SJSA1 (cell line): Measurements from ENCODE around the gene TMEM43. TPM values are rescaled to one million over a fixed set of nuclear protein-coding genes. Genes with fewer than 3 reads are reported as not detected.

Experiments
- DNase-seq, 2 experiments: peaks; one replicate each; pipeline ENCODE4 v3.0.0-alpha.2; 2015 to 2020; ENCODE audit warnings: low spot score in 2 of 2, low read depth in 1 of 2
- H3K27ac ChIP-seq: fragments of 250-450 bp; sonication (Bioruptor Pico); 2 replicates; pipeline ENCODE4 v1.5.1; 2020; ENCODE audit warnings: mild to moderate bottlenecking, moderate library complexity
- H3K27me3 ChIP-seq: fragments of 250-450 bp; sonication (Bioruptor Pico); replicated peaks from 2 replicates; pipeline ENCODE4 v1.5.1; 2020; ENCODE audit warnings: mild to moderate bottlenecking, moderate library complexity
- H3K36me3 ChIP-seq: fragments of 250-450 bp; sonication (Bioruptor Pico); 2 replicates; pipeline ENCODE4 v1.5.1; 2020; ENCODE audit warnings: mild to moderate bottlenecking
- H3K4me1 ChIP-seq: fragments of 250-450 bp; sonication (Bioruptor Pico); replicated peaks from 2 replicates; pipeline ENCODE4 v1.6.1; 2021; ENCODE audit warnings: mild to moderate bottlenecking
- H3K4me3 ChIP-seq: fragments of 250-450 bp; sonication (Bioruptor Pico); 2 replicates; pipeline ENCODE4 v1.5.1; 2020; ENCODE audit warnings: mild to moderate bottlenecking
- H3K9me3 ChIP-seq: fragments of 250-450 bp; sonication (Bioruptor Pico); replicated peaks from 2 replicates; pipeline ENCODE4 v1.5.1; 2020; ENCODE audit warnings: mild to moderate bottlenecking
- total RNA-seq: library from RNA; depleted of rRNA; stranded (reverse); fragments of >200 nt; shearing (Covaris generic); gene quantifications from 2 replicates; pipeline ENCODE4 v1.2.3, GENCODE V29; 2014

The TMEM43 gene
- total RNA-seq, 1 experiment from 2014 or later = 82.1 TPM

DNA sequence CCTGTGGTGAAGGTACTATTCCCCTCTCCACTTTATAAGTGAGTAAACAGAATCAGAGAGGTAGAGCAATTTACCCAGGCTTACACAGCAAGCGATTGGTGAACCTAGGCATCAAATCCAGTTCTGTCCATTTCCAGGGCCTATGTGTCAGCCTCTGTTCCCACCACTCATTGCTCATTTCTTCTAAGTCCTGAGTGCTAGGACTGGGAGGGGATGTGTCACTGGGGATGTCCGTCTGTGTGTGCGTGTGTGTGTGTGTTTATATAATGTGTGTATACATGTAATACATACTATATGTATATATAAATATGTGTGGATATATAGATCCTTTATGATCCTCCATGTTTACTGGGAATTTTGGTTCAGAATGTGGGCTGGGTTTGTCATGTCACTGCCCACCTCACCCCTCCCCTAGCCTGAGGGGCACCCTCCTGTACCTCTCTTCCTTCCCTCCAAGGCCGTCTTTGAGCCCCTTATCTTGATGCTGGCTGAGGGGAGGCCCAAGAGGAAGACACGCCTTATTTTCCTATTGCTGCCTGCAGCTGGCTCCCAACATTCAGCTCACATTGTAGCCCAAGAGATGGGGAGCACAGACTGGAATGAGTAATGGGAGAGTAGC, 2.1 kb downstream of the TMEM43 start:
- DNase-seq = no peak
- H3K36me3 ChIP-seq = peaks cover 62% of the 10 kb centered on the region
- no peak overlapping the region for H3K27ac ChIP-seq
- no peak overlapping the region for H3K4me3 ChIP-seq
- H3K4me1 ChIP-seq = peaks cover 17% of the 10 kb centered on the region
- H3K27me3 ChIP-seq = no peaks in the 10 kb centered on the region
- H3K9me3 ChIP-seq = no peaks in the 10 kb centered on the region; the same call in 1 of the 2 replicates

DNA sequence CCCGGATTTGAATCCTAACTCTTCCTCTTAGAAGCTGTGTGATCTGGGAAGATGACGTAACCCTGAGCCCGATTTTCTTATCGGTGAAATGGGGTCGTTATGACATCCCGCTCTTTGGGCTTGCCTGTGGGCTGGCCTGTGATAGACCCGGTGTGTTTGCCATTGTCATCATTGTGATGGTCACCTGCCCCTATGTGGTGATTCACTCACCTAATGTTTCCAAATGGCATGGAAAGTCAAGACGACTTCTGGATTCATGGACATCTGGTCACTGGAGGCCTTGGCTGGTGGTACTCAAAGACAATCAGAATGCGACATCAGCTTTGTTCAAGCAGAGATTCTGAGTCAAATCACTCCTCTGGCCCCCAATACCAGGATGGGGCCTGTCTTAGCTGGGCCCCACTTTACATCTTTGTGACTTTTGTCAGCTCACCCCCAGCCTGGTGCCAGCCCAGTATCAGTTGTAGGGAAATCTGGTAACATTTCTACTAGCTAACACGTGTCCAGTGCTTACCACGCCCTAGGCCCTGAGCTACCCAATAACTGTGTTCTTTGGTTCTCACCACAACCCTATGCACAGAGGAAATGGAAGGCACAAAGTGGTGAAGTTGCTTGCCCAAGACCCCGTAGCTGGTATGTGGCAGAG, 2.8 kb downstream of the TMEM43 start:
- no peaks in the 10 kb centered on the region for H3K27me3 ChIP-seq
- H3K36me3 ChIP-seq = peaks cover 68% of the 10 kb centered on the region
- no peak overlapping the region for H3K27ac ChIP-seq
- peak in 1 of 2 experiments; percentile 13 for DNase-seq
- no peaks in the 10 kb centered on the region; the same call in 1 of the 2 replicates for H3K9me3 ChIP-seq
- H3K4me1 ChIP-seq = peaks cover 17% of the 10 kb centered on the region
- no peak overlapping the region for H3K4me3 ChIP-seq

DNA sequence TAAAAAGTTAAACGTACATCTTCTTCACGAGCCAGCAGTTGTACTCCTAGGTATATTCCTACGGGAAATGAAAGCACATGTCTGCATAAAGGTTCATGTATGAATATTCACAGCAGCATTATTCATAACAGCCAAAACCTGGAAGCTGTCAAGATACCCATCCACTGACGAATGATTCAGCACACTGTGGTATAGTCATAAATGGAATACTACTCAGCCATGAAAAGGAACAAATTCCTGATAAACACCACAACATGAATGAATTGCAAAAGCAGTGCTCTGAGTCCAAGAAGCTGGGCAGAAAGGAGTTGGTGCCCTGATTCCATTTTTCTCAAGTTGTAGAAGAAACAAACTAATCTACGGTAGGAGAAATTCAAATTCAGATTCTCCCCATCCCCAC, 3.9 kb downstream of the TMEM43 start:
- no peak for DNase-seq
- no peaks in the 10 kb centered on the region for H3K27me3 ChIP-seq
- peaks cover 13% of the 10 kb centered on the region for H3K4me1 ChIP-seq
- peaks cover 79% of the 10 kb centered on the region for H3K36me3 ChIP-seq
- no peak overlapping the region for H3K4me3 ChIP-seq
- no peak overlapping the region for H3K27ac ChIP-seq
- H3K9me3 ChIP-seq = no peaks in the 10 kb centered on the region; the same call in 1 of the 2 replicates

DNA sequence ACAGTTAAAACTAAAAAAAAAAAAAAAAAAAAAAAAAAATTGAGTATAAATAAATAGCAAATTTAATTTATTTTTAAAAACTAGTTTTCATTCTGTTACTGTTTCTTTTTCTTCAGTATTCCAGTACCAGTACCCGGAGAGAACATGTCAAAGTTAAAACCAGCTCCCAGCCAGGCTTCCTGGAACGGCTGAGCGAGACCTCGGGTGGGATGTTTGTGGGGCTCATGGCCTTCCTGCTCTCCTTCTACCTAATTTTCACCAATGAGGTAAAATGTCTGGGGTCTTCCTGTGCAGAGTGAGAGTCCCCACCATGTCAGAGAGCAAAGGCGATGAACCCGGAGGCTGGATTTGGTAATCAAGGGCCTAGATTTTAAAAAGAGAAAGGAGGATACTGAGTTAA, 4.4 kb downstream of the TMEM43 start:
- Histone ChIP-seq H3K9me3 (no peaks in the 10 kb centered on the region; the same call in 1 of the 2 replicates), H3K36me3 (peaks cover 80% of the 10 kb centered on the region), H3K4me3 (no peak overlapping the region), H3K27ac (no peak overlapping the region), H3K27me3 (no peaks in the 10 kb centered on the region), H3K4me1 (peaks cover 10% of the 10 kb centered on the region)
- DNase-seq = peak in 1 of 2 experiments; percentile 1

DNA sequence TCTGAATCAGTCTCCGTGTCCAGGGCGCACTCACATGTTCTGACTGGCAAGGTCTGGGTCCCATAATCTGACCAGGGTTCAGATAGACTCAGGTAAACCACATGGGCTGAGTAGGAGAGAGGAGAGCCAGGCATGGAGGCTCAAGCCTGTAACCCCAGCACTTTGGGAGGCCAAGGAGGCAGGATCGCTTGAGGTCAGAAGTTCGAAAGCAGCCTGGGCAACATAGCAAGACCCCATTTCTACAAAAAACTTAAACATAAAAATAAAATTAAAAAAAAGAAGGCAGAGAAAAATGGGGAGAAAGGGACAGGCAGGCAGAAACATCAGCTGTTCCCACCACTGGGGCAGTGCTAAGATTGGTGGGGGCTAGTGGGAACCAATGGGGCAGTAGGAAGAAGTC, 5.4 kb downstream of the TMEM43 start:
- H3K27me3 ChIP-seq = no peaks in the 10 kb centered on the region
- peaks cover 84% of the 10 kb centered on the region for H3K36me3 ChIP-seq
- DNase-seq = no peak
- H3K9me3 ChIP-seq = no peaks in the 10 kb centered on the region; the same call in 1 of the 2 replicates
- peaks cover 10% of the 10 kb centered on the region for H3K4me1 ChIP-seq
- no peak overlapping the region for H3K27ac ChIP-seq
- no peak overlapping the region for H3K4me3 ChIP-seq

DNA sequence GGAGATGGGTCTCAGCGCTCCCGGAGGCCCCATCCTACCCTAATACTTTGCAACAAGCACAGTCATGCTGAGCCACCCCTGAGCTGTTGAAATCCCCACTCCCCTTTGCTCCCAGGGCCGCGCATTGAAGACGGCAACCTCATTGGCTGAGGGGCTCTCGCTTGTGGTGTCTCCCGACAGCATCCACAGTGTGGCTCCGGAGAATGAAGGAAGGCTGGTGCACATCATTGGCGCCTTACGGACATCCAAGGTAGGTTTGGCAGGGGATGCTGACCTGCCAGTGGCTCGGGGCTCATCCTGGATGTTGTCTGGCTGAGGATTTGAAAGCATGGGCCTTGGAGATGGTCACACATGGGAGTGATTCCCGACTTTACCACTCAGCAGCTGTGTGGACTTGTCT, 5.9 kb downstream of the TMEM43 start:
- no peak overlapping the region for H3K4me3 ChIP-seq
- no peak for DNase-seq
- H3K36me3 ChIP-seq = peaks cover 89% of the 10 kb centered on the region
- no peaks in the 10 kb centered on the region for H3K27me3 ChIP-seq
- no peaks in the 10 kb centered on the region; the same call in 1 of the 2 replicates for H3K9me3 ChIP-seq
- no peak overlapping the region for H3K27ac ChIP-seq
- H3K4me1 ChIP-seq = peaks cover 10% of the 10 kb centered on the region

DNA sequence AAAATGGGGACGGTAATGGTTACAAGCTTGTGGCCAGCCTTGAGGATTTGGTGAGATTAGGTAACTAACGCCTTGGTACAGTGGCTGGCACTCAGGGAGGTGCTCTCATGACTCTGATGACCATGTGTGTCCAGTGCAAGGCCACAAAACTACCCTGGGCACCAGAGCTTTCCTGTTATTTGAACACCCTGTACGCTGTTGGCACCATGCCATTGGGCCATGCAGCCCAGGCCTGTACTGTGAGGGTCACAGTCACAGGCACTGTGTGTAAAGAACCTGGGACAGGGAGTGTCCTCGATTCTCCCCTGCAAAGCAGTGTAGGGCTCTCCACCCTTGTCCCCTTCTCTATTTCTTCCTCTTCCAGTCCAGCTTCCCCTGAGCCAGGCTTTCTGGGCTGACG, 6.3 kb downstream of the TMEM43 start:
- no peak overlapping the region for H3K4me3 ChIP-seq
- peaks cover 7% of the 10 kb centered on the region for H3K4me1 ChIP-seq
- DNase-seq = no peak
- no peaks in the 10 kb centered on the region; the same call in 1 of the 2 replicates for H3K9me3 ChIP-seq
- peaks cover 93% of the 10 kb centered on the region for H3K36me3 ChIP-seq
- no peak overlapping the region for H3K27ac ChIP-seq
- no peaks in the 10 kb centered on the region for H3K27me3 ChIP-seq

DNA sequence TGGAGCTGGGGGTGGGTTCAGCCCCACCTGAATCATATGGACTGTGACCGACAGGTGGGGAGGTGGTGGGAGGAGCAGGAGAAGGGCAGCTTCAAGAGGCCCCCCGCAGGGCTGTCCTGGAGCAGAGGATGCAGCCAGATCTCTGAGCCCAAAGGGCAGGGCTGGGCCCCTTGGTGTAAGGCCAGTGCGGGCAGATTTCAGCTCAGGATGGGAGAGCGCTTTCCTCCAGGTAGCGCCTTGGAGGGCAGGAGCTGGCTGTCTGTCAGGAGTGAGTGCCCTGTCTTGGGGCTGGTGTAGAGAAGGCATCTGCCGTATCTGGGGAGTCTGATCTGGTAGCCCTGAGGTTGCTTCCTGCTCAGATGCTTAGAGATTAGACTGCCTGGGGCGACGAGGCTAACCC, 7.3 kb downstream of the TMEM43 start:
- no peak overlapping the region for H3K4me3 ChIP-seq
- H3K27me3 ChIP-seq = no peaks in the 10 kb centered on the region
- no peak for DNase-seq
- no peaks in the 10 kb centered on the region; the same call in 1 of the 2 replicates for H3K9me3 ChIP-seq
- no peak overlapping the region for H3K27ac ChIP-seq
- H3K36me3 ChIP-seq = peaks cover 96% of the 10 kb centered on the region
- H3K4me1 ChIP-seq = no peaks in the 10 kb centered on the region

DNA sequence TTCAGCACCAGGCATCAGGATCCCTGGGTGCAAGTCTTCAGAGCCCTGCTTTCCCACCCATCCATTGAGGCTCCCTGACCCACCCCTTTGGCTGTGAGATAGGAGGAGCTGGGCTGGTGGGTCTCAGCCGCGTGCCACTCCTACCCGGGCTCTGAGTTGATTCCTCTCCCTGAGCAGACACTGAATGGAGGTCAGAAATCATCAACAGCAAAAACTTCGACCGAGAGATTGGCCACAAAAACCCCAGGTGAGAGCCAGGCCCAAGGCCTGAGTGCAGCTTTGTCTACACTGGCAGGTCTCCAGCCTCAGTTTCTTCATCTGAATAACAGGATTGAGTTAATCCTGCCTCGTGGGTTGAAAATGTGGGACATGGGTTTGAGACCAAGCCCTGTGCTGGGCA, 7.8 kb downstream of the TMEM43 start:
- peaks cover 94% of the 10 kb centered on the region for H3K36me3 ChIP-seq

DNA sequence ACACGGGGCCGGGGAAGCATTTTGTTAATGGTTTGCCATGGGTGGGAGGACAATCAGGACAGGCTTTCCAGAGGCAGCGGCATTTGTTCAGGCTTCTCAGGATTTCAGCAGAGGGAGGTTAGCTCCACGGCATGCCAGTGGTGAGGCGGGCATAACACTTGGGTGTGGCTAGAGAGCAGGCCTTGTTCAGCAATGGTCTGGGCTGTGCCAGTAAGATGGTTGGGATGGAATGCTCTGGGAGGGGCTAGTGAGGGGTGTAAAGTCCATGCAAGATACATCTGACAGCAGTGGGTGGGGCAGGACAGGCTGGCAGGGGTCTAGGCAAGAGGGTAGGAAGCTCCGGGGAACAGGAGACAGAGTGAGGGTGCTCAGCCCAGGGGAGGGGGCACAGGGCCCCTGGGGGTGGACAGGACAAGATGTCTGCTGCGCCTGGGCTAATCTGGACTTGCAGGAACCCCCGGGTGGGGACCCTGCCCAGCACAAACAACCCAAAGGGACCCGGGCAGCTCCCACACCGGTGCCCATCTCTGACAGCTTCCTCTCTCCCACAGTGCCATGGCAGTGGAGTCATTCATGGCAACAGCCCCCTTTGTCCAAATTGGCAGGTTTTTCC, 8.4 kb downstream of the TMEM43 start:
- Histone ChIP-seq H3K36me3 (peaks cover 94% of the 10 kb centered on the region), H3K4me3 (no peak overlapping the region), H3K9me3 (no peaks in the 10 kb centered on the region; the same call in 1 of the 2 replicates), H3K4me1 (no peaks in the 10 kb centered on the region), H3K27me3 (no peaks in the 10 kb centered on the region), H3K27ac (no peak overlapping the region)
- no peak for DNase-seq

More for the DNA sequence above, 7.8 kb downstream of the TMEM43 start:
- DNase-seq = no peak
- Histone ChIP-seq H3K4me3 (no peak overlapping the region), H3K27me3 (no peaks in the 10 kb centered on the region), H3K9me3 (no peaks in the 10 kb centered on the region; the same call in 1 of the 2 replicates), H3K27ac (no peak overlapping the region), H3K4me1 (no peaks in the 10 kb centered on the region)

DNA sequence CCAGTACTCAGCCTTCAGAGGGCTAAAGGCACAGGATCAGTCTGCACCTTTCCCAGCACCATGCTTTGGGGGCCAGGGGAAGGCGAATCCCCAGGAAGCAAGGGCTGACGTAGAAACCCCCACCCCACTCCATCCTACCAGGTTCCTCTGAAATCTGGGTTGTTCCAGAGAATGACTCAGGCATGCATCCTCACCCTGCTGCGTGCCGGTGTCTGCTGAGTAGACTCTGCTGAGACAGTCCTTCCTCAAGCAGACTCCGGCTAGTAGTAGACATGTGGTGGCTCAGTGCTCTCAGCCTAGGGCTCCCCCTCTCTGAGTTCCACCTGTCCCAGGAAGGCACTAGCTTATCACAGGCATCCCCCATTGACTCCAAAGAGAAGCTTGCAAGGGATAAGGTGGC, 9.0 kb downstream of the TMEM43 start:
- Histone ChIP-seq H3K27ac (no peak overlapping the region), H3K4me3 (no peak overlapping the region), H3K9me3 (no peaks in the 10 kb centered on the region; the same call in 1 of the 2 replicates), H3K4me1 (no peaks in the 10 kb centered on the region), H3K27me3 (no peaks in the 10 kb centered on the region), H3K36me3 (peaks cover 94% of the 10 kb centered on the region)
- DNase-seq = no peak

DNA sequence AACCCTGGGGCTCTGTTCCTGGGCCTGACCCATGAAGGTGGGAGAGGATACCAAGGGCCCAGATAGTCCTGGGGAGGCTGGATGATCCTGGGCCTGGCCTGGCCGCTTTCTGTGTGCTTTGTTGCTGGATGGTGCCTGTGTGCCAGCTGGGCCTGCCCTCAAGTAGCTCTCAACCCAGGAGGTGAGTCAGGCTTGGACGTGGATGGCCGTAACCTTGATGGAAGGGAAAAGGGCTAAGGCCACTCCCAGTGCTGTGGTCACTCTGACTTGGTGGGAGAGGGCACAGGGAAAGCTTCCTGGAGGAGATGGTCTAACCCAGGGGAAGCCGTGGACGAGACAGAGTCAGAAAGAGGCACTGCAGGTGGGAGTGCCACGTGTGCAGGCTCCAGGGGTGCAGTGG, 9.4 kb downstream of the TMEM43 start:
- DNase-seq = no peak
- H3K27me3 ChIP-seq = no peaks in the 10 kb centered on the region
- no peaks in the 10 kb centered on the region for H3K4me1 ChIP-seq
- H3K4me3 ChIP-seq = no peak overlapping the region
- no peak overlapping the region for H3K27ac ChIP-seq
- no peaks in the 10 kb centered on the region for H3K9me3 ChIP-seq
- peaks cover 96% of the 10 kb centered on the region for H3K36me3 ChIP-seq

DNA sequence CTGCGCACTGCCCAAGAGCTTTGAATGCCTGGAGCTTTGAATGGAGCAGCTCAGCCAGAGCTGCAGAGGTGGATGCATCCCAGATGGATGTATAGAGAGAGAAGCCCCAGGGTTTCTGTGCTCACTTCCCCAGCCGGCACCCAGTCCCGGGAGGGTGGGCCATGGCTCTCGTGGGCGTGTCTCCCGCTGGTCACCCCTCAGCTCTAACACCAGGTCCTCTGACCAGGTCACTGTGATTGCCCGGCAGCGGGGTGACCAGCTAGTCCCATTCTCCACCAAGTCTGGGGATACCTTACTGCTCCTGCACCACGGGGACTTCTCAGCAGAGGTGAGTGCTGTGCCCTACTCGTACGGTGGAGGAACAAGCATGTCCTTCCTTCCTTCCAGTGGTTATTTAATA, 10.7 kb downstream of the TMEM43 start:
- no peak for DNase-seq
- H3K27me3 ChIP-seq = no peaks in the 10 kb centered on the region
- H3K27ac ChIP-seq = no peak overlapping the region
- H3K4me1 ChIP-seq = no peaks in the 10 kb centered on the region
- peaks cover 91% of the 10 kb centered on the region for H3K36me3 ChIP-seq
- H3K4me3 ChIP-seq = no peak overlapping the region
- H3K9me3 ChIP-seq = no peaks in the 10 kb centered on the region

DNA sequence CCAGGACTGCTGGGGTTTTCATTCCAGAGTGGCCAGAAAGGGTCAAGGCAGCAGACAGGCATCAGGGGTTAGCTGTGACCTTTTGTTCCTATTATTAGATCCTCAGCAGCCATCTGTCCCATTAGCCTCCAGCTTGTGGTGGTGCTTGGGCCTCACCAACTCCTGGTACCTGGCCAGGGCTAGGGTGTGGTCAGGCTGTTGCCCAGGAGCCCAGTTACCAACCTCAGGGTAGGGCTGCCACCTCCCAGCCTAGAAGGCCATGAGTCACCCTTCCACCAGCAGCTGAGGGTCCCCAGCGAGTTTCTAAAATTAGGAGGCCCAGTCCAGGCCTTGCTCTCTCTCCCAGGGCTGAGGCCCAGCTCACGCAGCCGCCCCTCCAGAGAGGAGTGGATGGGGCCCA, 12.2 kb downstream of the TMEM43 start:
- peaks cover 88% of the 10 kb centered on the region for H3K36me3 ChIP-seq
- H3K4me1 ChIP-seq = no peaks in the 10 kb centered on the region; the same call in 1 of the 2 replicates
- no peak overlapping the region for H3K4me3 ChIP-seq
- no peak for DNase-seq
- no peaks in the 10 kb centered on the region for H3K27me3 ChIP-seq
- H3K27ac ChIP-seq = no peak overlapping the region
- no peaks in the 10 kb centered on the region for H3K9me3 ChIP-seq
